WTC11 (cell line): ENCODE results near the gene MMAB. TPM values are rescaled to one million over a fixed set of nuclear protein-coding genes. Genes with fewer than 3 reads are reported as not detected.

Source experiments
- ATAC-seq: fragments of 200-7000 bp; cut with Tn5 transposase; 2 replicates; pipeline ENCODE4 v1.10.0; 2021; ENCODE audit warnings: mild to moderate bottlenecking, moderate library complexity
- CTCF ChIA-PET: fragments of 300-600 bp; sonication (Branson Sonifier 250); formaldehyde crosslinking; loops from one replicate; lab custom pipeline; 2021; ENCODE audit warnings: antibody characterized with exemption; lab: Charles Lee
- POLR2A ChIA-PET: fragments of 350-600 bp; sonication (Branson Sonifier 250); formaldehyde crosslinking; loops from one replicate; lab custom pipeline; 2021; ENCODE audit warnings: antibody characterized with exemption; lab: Charles Lee
- DNase-seq: peaks from one replicate; pipeline ENCODE4 v3.0.0; 2021; ENCODE audit warnings: low spot score
- H3K27ac Mint-ChIP-seq: 2 replicates; pipeline ENCODE4 v1.8.0; 2021; ENCODE audit warnings: mixed read lengths
- H3K27me3 Mint-ChIP-seq: 2 replicates; pipeline ENCODE4 v1.8.0; 2021; ENCODE audit warnings: low read depth, mild to moderate bottlenecking, moderate library complexity, mixed read lengths
- H3K36me3 Mint-ChIP-seq: 2 replicates; pipeline ENCODE4 v1.8.0; 2021; ENCODE audit warnings: mixed read lengths
- H3K4me1 Mint-ChIP-seq: 2 replicates; pipeline ENCODE4 v1.8.0; 2022; ENCODE audit warnings: mixed read lengths
- H3K4me3 Mint-ChIP-seq: 2 replicates; pipeline ENCODE4 v1.8.0; 2021; ENCODE audit warnings: mild to moderate bottlenecking, moderate library complexity, mixed read lengths
- H3K9me3 Mint-ChIP-seq: 2 replicates; pipeline ENCODE4 v1.8.0; 2021; ENCODE audit warnings: mixed read lengths
- E2F4 ChIP-seq: sonication (generic); formaldehyde crosslinking; IDR thresholded peaks from 2 replicates; pipeline ENCODE4 v1.8.1; 2022; ENCODE audit warnings: low read depth, mild to moderate bottlenecking, moderate library complexity, missing genetic modification reagents, borderline replicate concordance
- ELF4 ChIP-seq: sonication (generic); formaldehyde crosslinking; IDR thresholded peaks from 2 replicates; pipeline ENCODE4 v1.8.1; 2022; ENCODE audit warnings: low read depth, mild to moderate bottlenecking, moderate library complexity, missing genetic modification reagents
- EMX1 ChIP-seq: fragments of 250-450 bp; sonication (Bioruptor Pico); IDR thresholded peaks from 2 replicates; pipeline ENCODE4 v1.8.0; 2021; ENCODE audit warnings: mild to moderate bottlenecking
- ETV6 ChIP-seq: sonication (generic); formaldehyde crosslinking; IDR thresholded peaks from 2 replicates; pipeline ENCODE4 v1.8.1; 2022; ENCODE audit warnings: mild to moderate bottlenecking, missing genetic modification reagents
- FOXJ3 ChIP-seq: sonication (generic); formaldehyde crosslinking; IDR thresholded peaks from 2 replicates; pipeline ENCODE4 v1.9.0; 2021; ENCODE audit warnings: missing genetic modification reagents, mild to moderate bottlenecking, borderline replicate concordance
- MLX ChIP-seq: sonication (generic); formaldehyde crosslinking; IDR thresholded peaks from 2 replicates; pipeline ENCODE4 v1.8.1; 2023; ENCODE audit warnings: mild to moderate bottlenecking, missing genetic modification reagents, moderate library complexity
- MXD4 ChIP-seq: fragments of 250-450 bp; sonication (Bioruptor Pico); IDR thresholded peaks from 2 replicates; pipeline ENCODE4 v1.8.0; 2021; ENCODE audit warnings: mild to moderate bottlenecking, moderate library complexity, borderline replicate concordance
- NFYB ChIP-seq: sonication (generic); formaldehyde crosslinking; conservative IDR thresholded peaks from 2 replicates; pipeline ENCODE4 v1.8.0; 2022; ENCODE audit warnings: low read depth, missing genetic modification reagents
- NR1H2 ChIP-seq: sonication (generic); formaldehyde crosslinking; IDR thresholded peaks from 2 replicates; pipeline ENCODE4 v1.9.0; 2021; ENCODE audit warnings: mild to moderate bottlenecking, moderate library complexity, missing genetic modification reagents
- NR3C1 ChIP-seq: sonication (generic); formaldehyde crosslinking; conservative IDR thresholded peaks from 2 replicates; pipeline ENCODE4 v1.8.1; 2023; ENCODE audit warnings: low read depth, mild to moderate bottlenecking, missing genetic modification reagents
- TEAD4 ChIP-seq: sonication (generic); formaldehyde crosslinking; IDR thresholded peaks from 2 replicates; pipeline ENCODE4 v1.8.0; 2022; ENCODE audit warnings: mild to moderate bottlenecking, missing genetic modification reagents
- ZNF121 ChIP-seq: sonication (generic); formaldehyde crosslinking; IDR thresholded peaks from 2 replicates; pipeline ENCODE4 v1.8.0; 2023; ENCODE audit warnings: missing genetic modification reagents
- ZNF219 ChIP-seq: sonication (generic); formaldehyde crosslinking; IDR thresholded peaks from 2 replicates; pipeline ENCODE4 v1.8.0; 2023; ENCODE audit warnings: missing genetic modification reagents, mild to moderate bottlenecking, borderline replicate concordance
- ZNF512 ChIP-seq: sonication (generic); formaldehyde crosslinking; IDR thresholded peaks from 2 replicates; pipeline ENCODE4 v1.8.1; 2022; ENCODE audit warnings: missing genetic modification reagents, borderline replicate concordance
- total RNA-seq: library from RNA; stranded (reverse); gene quantifications from 3 replicates; pipeline ENCODE4 v1.2.3, GENCODE V29; 2021
- TF ChIP-seq, protein P1 (sequence below): sonication (generic); formaldehyde crosslinking; IDR thresholded peaks from 2 replicates; pipeline ENCODE4 v1.8.0; 2023; ENCODE audit warnings: mild to moderate bottlenecking, missing genetic modification reagents
- TF ChIP-seq, protein P2 (sequence below): fragments of 250-450 bp; sonication (Bioruptor Pico); IDR thresholded peaks from 2 replicates; pipeline ENCODE4 v1.9.0; 2021; ENCODE audit warnings: mild to moderate bottlenecking
- TF ChIP-seq, protein P3 (sequence below): sonication (generic); formaldehyde crosslinking; IDR thresholded peaks from 2 replicates; pipeline ENCODE4 v1.8.1; 2023; ENCODE audit warnings: mild to moderate bottlenecking, missing genetic modification reagents, moderate library complexity
- TF ChIP-seq, protein P4 (sequence below): sonication (generic); formaldehyde crosslinking; conservative IDR thresholded peaks from 2 replicates; pipeline ENCODE4 v1.8.1; 2022; ENCODE audit warnings: mild to moderate bottlenecking, missing genetic modification reagents
- TF ChIP-seq, protein P5 (sequence below): sonication (generic); formaldehyde crosslinking; IDR thresholded peaks from 2 replicates; pipeline ENCODE4 v1.8.1; 2023; ENCODE audit warnings: mild to moderate bottlenecking, moderate library complexity, missing genetic modification reagents

Gene MMAB
- total RNA-seq, 1 experiment from 2014 or later, result 22.0 TPM

- TF ChIP-seq, protein P1, sequence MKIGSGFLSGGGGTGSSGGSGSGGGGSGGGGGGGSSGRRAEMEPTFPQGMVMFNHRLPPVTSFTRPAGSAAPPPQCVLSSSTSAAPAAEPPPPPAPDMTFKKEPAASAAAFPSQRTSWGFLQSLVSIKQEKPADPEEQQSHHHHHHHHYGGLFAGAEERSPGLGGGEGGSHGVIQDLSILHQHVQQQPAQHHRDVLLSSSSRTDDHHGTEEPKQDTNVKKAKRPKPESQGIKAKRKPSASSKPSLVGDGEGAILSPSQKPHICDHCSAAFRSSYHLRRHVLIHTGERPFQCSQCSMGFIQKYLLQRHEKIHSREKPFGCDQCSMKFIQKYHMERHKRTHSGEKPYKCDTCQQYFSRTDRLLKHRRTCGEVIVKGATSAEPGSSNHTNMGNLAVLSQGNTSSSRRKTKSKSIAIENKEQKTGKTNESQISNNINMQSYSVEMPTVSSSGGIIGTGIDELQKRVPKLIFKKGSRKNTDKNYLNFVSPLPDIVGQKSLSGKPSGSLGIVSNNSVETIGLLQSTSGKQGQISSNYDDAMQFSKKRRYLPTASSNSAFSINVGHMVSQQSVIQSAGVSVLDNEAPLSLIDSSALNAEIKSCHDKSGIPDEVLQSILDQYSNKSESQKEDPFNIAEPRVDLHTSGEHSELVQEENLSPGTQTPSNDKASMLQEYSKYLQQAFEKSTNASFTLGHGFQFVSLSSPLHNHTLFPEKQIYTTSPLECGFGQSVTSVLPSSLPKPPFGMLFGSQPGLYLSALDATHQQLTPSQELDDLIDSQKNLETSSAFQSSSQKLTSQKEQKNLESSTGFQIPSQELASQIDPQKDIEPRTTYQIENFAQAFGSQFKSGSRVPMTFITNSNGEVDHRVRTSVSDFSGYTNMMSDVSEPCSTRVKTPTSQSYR (CRISPR knock-in tag), result no peak
- TF ChIP-seq NFYB (no peak), MXD4 (CRISPR knock-in tag) (no peak), E2F4 (CRISPR knock-in tag) (no peak)
- TF ChIP-seq, protein P2, sequence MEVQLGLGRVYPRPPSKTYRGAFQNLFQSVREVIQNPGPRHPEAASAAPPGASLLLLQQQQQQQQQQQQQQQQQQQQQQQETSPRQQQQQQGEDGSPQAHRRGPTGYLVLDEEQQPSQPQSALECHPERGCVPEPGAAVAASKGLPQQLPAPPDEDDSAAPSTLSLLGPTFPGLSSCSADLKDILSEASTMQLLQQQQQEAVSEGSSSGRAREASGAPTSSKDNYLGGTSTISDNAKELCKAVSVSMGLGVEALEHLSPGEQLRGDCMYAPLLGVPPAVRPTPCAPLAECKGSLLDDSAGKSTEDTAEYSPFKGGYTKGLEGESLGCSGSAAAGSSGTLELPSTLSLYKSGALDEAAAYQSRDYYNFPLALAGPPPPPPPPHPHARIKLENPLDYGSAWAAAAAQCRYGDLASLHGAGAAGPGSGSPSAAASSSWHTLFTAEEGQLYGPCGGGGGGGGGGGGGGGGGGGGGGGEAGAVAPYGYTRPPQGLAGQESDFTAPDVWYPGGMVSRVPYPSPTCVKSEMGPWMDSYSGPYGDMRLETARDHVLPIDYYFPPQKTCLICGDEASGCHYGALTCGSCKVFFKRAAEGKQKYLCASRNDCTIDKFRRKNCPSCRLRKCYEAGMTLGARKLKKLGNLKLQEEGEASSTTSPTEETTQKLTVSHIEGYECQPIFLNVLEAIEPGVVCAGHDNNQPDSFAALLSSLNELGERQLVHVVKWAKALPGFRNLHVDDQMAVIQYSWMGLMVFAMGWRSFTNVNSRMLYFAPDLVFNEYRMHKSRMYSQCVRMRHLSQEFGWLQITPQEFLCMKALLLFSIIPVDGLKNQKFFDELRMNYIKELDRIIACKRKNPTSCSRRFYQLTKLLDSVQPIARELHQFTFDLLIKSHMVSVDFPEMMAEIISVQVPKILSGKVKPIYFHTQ (CRISPR knock-in tag), result no peak
Measured at GRCh38 chr12:109608270-109608669, 35.0 kb upstream of the MMAB start (continued).

- H3K27me3 Mint-ChIP-seq, result no peaks in the 10 kb centered on the region
- H3K4me1 Mint-ChIP-seq, result no peaks in the 10 kb centered on the region
- no peak overlapping the region for H3K4me3 Mint-ChIP-seq
- H3K27ac Mint-ChIP-seq, result no peak overlapping the region; the same call in 1 of the 2 replicates
- no peaks in the 10 kb centered on the region for H3K36me3 Mint-ChIP-seq
- CTCF ChIA-PET, result interaction anchor here (2.0 to 3.1 kb wide), 2 partner anchors 10 to 168 kb away, joined by 7 to 25 read pairs; no protein-coding TSS in a partner anchor
- no peaks in the 10 kb centered on the region for H3K9me3 Mint-ChIP-seq
- TF ChIP-seq, protein P3, sequence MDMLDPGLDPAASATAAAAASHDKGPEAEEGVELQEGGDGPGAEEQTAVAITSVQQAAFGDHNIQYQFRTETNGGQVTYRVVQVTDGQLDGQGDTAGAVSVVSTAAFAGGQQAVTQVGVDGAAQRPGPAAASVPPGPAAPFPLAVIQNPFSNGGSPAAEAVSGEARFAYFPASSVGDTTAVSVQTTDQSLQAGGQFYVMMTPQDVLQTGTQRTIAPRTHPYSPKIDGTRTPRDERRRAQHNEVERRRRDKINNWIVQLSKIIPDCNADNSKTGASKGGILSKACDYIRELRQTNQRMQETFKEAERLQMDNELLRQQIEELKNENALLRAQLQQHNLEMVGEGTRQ, result no peak
- TF ChIP-seq TEAD4 (CRISPR knock-in tag) (no peak), ELF4 (CRISPR knock-in tag) (no peak), ETV6 (CRISPR knock-in tag) (no peak), ZNF512 (CRISPR knock-in tag) (no peak), NR1H2 (CRISPR knock-in tag) (no peak), FOXJ3 (no peak), EMX1 (CRISPR knock-in tag) (no peak), MLX (CRISPR knock-in tag) (no peak), ZNF219 (no peak), ZNF121 (CRISPR knock-in tag) (no peak), NR3C1 (no peak)
- TF ChIP-seq, protein P4, sequence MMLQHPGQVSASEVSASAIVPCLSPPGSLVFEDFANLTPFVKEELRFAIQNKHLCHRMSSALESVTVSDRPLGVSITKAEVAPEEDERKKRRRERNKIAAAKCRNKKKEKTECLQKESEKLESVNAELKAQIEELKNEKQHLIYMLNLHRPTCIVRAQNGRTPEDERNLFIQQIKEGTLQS (CRISPR knock-in tag), result no peak
- TF ChIP-seq, protein P5, sequence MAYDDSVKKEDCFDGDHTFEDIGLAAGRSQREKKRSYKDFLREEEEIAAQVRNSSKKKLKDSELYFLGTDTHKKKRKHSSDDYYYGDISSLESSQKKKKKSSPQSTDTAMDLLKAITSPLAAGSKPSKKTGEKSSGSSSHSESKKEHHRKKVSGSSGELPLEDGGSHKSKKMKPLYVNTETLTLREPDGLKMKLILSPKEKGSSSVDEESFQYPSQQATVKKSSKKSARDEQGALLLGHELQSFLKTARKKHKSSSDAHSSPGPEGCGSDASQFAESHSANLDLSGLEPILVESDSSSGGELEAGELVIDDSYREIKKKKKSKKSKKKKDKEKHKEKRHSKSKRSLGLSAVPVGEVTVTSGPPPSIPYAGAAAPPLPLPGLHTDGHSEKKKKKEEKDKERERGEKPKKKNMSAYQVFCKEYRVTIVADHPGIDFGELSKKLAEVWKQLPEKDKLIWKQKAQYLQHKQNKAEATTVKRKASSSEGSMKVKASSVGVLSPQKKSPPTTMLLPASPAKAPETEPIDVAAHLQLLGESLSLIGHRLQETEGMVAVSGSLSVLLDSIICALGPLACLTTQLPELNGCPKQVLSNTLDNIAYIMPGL, result no peak
- TF ChIP-seq, all 79 proteins: peak for 0
- DNase-seq (no peak), ATAC-seq (no peak)
- POLR2A ChIA-PET, result no interaction called here
Measured at GRCh38 chr12:109607618-109608017, 34.3 kb upstream of the MMAB start.
